Globus pallidus (tissue), 1 donor: ENCODE results near the gene GFM1.

ENCODE experiments used
- DNase-seq: peaks from one replicate; pipeline ENCODE4 v3.0.0-alpha.2; 2015; ENCODE audit warnings: low spot score

The GFM1 gene

GRCh38 chr3:158727206-158728060 is 83.1 kb downstream of the GFM1 start:
- DNase-seq: peak; percentile 70

DNA sequence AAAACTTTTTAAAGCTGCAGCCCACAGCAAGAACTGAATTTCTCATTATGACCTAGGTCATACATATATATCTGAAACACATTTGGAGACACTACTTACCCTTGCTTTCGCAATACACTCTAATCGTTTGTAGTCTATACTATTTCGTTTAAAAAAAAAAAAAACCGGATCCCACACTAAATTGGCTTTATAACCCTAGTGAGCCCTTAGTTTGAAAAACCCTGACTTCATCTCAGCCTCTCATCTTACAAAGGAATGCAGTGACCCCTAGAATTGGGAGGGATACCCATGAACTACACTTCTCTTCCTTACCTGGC is 83.7 kb downstream of the GFM1 start:
- no peak for DNase-seq

- no peak for DNase-seq
Measured at GRCh38 chr3:158728851-158729250, 84.5 kb downstream of the GFM1 start.

DNA sequence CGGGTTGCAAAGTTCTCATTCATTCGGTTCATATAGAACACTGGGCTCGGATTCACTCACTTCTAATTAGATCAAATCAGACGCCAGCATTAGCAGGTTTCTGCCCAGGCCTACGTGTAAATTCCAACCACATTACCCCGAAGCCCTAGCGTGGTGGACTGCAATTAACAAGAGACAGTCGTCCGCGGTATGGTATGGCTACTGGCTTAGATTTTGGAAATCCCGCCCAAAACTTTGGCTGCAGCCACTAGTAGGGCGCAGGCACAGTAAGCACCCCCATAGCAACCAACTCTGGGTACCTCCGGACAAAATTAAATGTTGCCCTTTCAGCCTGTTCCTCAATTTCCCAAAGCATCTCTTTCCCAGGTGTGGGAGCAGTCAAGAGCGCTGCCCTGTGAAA is 87.2 kb downstream of the GFM1 start:
- no peak for DNase-seq

DNA sequence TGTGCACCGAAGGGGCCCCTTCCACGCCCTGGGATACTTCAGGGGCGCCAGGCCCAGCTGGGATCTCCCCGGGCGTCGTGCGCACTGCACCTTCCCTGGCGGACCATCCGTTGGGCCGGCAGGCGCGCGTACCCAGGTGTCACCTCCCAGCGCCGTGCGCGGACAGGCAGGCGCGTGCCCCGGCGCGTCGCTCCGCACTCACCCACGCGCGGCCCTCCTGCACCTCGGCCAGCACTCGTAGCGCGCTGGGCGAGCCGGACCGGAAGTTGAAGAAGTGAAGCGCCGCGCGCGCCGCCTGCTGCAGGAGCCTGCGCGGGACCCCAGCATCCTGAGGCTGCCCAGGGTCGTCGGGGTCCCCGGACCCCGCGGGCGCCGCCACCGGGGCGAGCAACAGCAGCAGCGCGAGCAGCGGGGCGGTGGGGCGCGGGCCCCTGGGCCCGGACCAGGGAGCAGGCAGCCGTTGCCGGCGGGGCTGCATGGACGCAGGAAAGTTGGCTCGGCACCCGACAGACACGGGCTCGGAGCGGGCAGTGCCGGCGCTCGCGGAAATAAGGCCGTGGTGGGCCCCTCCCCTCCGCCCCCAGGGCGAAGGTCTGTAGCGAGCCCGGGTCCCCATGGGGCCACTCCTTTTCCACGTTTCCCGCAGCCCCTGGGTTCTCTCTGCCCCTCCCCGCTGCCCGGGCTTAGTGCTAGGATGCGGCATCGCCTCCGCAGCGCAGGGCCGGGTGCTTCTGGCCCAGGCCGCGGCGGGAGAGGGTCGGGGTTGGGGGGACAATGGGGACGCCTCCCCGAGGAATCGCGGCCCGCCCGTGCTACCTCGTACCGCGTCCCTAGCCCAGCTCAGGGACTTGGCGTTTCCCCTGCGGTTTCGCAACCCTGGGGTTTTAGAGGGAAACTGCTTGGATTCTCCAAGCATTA is 87.9 kb downstream of the GFM1 start, which contains the start of gene RARRES1:
TSS of gene RARRES1 (minus strand) at position 520 of the 918 bp plus-strand sequence. CDS start at position 478, 42 bp downstream.
- DNase-seq: peak; percentile 26

DNA sequence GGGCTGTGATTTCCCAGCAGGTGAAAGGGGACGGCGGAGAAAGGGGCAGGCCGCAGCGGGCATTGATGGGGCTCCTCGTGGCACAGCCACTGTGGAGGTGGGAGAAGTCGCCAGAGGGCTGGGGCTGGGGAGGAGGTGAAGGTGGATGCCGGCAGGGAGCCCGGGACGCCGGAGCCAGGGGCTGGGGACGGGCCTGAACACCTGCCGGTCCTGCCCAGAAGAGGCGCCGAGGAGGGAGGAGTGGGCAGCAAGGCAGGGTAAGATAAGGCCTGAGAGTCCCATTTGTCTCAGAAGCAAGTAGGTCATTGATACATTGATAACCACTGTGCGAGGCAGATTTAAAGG is 88.5 kb downstream of the GFM1 start:
- DNase-seq: no peak

DNA sequence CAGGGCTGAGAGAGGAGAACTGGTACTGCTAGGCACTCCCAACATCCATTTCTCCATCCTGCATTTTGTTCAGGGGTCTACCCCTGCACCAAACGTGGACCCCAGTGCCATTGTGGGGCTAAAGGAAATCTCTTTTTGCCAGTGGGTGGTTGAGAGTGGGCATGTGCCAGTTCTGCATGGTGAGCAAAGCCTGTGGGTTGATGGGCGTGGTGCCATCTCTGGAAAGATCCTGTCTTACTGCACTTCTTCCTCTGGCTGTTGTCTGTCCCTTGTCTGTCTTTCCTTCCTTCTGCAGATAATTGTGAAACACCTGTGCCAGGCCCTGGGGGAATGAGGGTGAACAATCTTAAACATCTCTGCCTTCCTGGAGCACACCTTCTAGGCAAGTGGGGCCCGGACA is 89.3 kb downstream of the GFM1 start:
- DNase-seq: no peak

GRCh38 chr3:158735296-158736033 is 91.1 kb downstream of the GFM1 start:
- no peak for DNase-seq

- no peak for DNase-seq
Measured at GRCh38 chr3:158737410-158737809, 93.1 kb downstream of the GFM1 start.

DNA sequence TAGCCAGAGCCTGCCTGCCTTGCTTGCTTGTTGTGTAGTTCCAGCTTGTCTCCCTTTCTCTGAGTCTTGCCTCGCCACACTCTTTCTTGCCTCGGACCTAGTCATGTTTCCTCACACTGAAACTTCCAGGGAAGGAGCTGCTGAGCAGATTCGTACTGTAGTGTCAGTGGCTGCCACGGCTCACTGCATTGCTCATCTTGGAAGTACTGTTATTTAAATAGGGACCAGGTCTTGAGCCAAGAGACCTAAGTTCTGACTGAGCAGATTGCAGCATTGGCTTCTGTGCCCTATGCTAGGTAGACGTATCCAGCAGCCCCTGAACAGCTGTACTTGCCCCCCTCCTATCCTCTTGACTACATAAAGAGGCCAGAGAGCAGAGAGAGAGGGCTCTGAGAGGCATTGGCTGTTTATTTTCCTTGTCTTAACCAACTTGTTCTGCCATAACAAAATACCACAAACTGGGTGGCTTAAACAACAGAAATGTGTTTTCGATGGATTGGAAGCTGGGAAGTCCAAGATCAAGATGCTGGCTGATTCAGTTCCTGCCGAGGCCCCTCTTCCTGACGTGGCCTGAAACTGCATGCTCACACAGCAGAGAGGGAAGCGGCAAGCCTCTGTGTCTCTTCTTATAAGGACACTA is 93.8 kb downstream of the GFM1 start:
- DNase-seq: no peak

GRCh38 chr3:158738653-158739052 is 94.3 kb downstream of the GFM1 start:
- no peak for DNase-seq

- no peak for DNase-seq
Measured at GRCh38 chr3:158739078-158739477, 94.8 kb downstream of the GFM1 start.

- DNase-seq: no peak
Measured at GRCh38 chr3:158739661-158740060, 95.3 kb downstream of the GFM1 start.
